SU-DHL-6 (cell line): Measurements from ENCODE around the gene GPR55.

Source experiments
- H2AFZ ChIP-seq: fragments of 200-600 bp; sonication (generic); 2 replicates; pipeline ENCODE4 v1.6.1; 2014; ENCODE audit warnings: low read depth, mild to moderate bottlenecking, moderate library complexity, mixed read lengths, antibody characterized with exemption, low read length; ENCODE audit not compliant: severe bottlenecking
- H3F3A ChIP-seq: fragments of 200-600 bp; shearing (Covaris generic); 2 replicates; pipeline ENCODE4 v1.6.0; 2016; ENCODE audit warnings: antibody characterized with exemption, mild to moderate bottlenecking; ENCODE audit not compliant: insufficient read depth
- H3K27ac ChIP-seq: fragments of 200-600 bp; sonication (generic); 2 replicates; pipeline ENCODE4 v1.5.1; 2016; ENCODE audit warnings: low read depth, mild to moderate bottlenecking, low read length, moderate library complexity, mixed read lengths
- H3K27me3 ChIP-seq: fragments of 200-600 bp; sonication (generic), shearing (Covaris generic); 2 replicates; pipeline ENCODE4 v1.6.0; 2014; ENCODE audit warnings: mild to moderate bottlenecking, low read length
- H3K36me3 ChIP-seq: fragments of 200-600 bp; sonication (generic); 2 replicates; pipeline ENCODE4 v1.6.1; 2014; ENCODE audit warnings: mild to moderate bottlenecking, low read length, mixed read lengths
- H3K4me2 ChIP-seq: fragments of 300-600, 200-600 bp; shearing (Covaris generic), sonication (generic); 2 replicates; pipeline ENCODE4 v1.6.0; 2014; ENCODE audit warnings: low read length, low read depth, mild to moderate bottlenecking; ENCODE audit not compliant: poor library complexity, severe bottlenecking
- H3K4me3 ChIP-seq: fragments of 200-600 bp; sonication (generic); 2 replicates; pipeline ENCODE4 v1.5.1; 2014; ENCODE audit warnings: antibody characterized with exemption, low read length, mild to moderate bottlenecking, mixed read lengths; ENCODE audit not compliant: insufficient read depth, poor library complexity, severe bottlenecking
- H3K79me2 ChIP-seq: fragments of 200-600 bp; sonication (generic); 2 replicates; pipeline ENCODE4 v1.6.1; 2014; ENCODE audit warnings: mild to moderate bottlenecking, low read length, moderate library complexity; ENCODE audit not compliant: insufficient read depth
- H3K9ac ChIP-seq: fragments of 200-600 bp; sonication (generic); 2 replicates; pipeline ENCODE4 v1.7.0; 2014; ENCODE audit warnings: mild to moderate bottlenecking, low read length
- H3K9me2 ChIP-seq: fragments of 200-600 bp; sonication (generic); replicated peaks from 2 replicates; pipeline ENCODE4 v1.6.1; 2014; ENCODE audit warnings: low read length; ENCODE audit not compliant: insufficient read depth
- H3K9me3 ChIP-seq: fragments of 200-600 bp; sonication (generic); 2 replicates; pipeline ENCODE4 v1.6.1; 2014; ENCODE audit warnings: low read length, mixed read lengths; ENCODE audit not compliant: insufficient read depth
- H4K20me1 ChIP-seq: fragments of 200-600 bp; sonication (generic); 2 replicates; pipeline ENCODE4 v1.6.1; 2014; ENCODE audit warnings: low read depth, mild to moderate bottlenecking, antibody characterized with exemption, low read length, moderate library complexity, mixed read lengths
- CTCF ChIP-seq: fragments of 200-600 bp; sonication (generic); IDR thresholded peaks from one replicate; pipeline ENCODE4 v1.5.1; 2017; ENCODE audit warnings: antibody characterized with exemption, mild to moderate bottlenecking, low read length, moderate library complexity; ENCODE audit not compliant: insufficient read depth, poor library complexity, severe bottlenecking
- EZH2phosphoT487 ChIP-seq: fragments of 200-600 bp; sonication (generic), shearing (Covaris generic); conservative IDR thresholded peaks from 2 replicates; pipeline ENCODE4 v1.6.1; 2018; ENCODE audit warnings: mild to moderate bottlenecking, antibody characterized with exemption, low read length, moderate library complexity, mixed read lengths

Gene GPR55

DNA sequence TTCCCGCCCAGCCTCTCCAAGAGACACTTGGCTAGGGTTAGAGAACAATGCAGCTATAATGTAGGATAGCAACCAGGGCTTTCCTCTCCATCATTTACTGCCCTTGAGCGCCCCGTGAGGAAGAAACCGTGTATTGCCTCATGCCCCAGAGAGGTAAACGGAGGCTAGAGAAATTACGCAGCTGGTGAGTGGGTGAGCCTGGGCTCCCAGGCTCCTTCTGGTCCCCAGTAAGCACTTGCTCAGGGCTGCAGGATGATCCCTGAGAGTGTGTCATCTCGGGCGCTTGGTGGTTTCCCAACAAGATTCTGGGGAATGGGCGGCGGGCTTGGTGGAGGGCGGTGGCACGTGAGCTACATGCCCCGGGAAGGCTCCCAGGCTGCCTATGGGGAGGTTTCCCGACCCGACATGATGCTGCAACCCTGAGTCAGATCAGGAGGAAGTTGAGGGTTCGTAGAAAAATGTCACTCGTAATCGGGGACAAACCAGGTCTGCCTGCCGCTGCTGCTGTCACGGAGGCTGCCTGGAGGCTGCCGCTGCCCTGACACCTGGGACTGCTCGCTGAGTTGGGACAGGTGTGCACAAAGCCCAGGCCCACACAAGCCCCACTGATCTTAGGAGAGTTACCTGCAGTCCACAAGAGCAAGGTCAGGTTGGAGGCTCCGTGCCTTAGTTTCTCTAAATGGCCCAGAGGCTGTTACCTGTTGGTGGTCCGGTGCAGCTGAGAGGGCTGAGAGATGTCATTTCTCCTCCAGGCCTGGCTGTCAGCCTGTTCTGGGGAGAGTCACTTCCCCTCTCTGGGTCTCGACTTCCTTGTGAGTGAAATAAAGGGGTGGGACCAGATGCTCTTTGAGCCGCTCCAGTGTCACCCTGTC, at the start of gene GPR55:
Gene GPR55, minus strand, starts transcription at position 773 of the 872 bp plus-strand sequence. CDS start 14,280 bp downstream, outside the sequence.
- Histone ChIP-seq H3K27me3 (no peaks in the 10 kb centered on the region), H3K9ac (no peak within 1 kb of the TSS), H3F3A (no peaks in the 10 kb centered on the region), H3K4me2 (no peak within 1 kb of the TSS), H3K9me3 (no peaks in the 10 kb centered on the region), H4K20me1 (no peaks in the 10 kb centered on the region), H2AFZ (no peak within 1 kb of the TSS), H3K9me2 (no peaks in the 10 kb centered on the region), H3K27ac (no peak within 1 kb of the TSS), H3K4me3 (no peak within 1 kb of the TSS), H3K79me2 (no peaks in the 10 kb centered on the region), H3K36me3 (no peaks in the 10 kb centered on the region)
- TF ChIP-seq CTCF (peak; percentile 41), EZH2phosphoT487 (no peak)

DNA sequence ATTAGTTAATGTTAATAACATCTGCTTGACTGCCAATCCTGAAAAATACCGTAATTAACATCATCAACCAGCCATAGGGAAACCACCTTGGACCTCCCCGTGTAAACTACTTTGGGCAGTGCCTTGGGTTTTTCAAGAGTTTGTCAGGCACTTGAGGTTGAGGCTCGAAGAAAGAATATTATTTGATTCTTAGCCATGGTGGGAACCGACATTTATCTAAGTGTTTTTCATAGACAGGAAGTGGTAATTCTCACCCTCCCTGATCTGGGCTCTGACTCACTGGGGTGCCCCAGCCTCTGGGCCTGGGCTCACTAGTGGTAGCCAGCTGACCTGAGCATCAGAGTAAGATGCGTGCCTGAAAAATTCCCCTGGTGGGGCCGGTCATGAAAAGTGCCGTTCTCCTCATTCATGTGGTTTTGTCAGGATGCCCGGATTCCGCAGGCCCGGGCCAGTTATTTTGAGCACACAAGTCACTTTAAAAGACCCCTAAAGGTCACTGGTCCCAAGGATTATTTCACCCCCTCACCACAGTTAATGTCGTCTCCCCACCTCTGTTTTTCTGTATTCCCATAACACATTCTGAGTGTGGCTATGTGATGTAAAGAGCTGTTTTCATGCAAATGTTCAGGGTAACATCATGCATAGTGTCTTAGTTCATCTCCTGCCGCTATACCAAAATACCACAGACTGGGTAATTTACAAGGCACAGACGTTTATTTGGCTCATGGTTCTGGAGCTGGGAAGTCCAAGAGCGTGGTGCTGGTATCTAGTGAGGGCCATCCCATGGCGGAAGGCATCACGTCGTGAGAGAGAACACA, 49.3 kb upstream of the GPR55 start:
- H3K4me3 ChIP-seq: no peak overlapping the region
- no peaks in the 10 kb centered on the region for H3K27me3 ChIP-seq
- no peak for TF ChIP-seq CTCF
- TF ChIP-seq EZH2phosphoT487: no peak
- H3K36me3 ChIP-seq: no peaks in the 10 kb centered on the region
- no peaks in the 10 kb centered on the region for H3K9me3 ChIP-seq
- no peaks in the 10 kb centered on the region for H4K20me1 ChIP-seq
- no peaks in the 10 kb centered on the region for H3K79me2 ChIP-seq
- H3K9me2 ChIP-seq: no peaks in the 10 kb centered on the region
- H2AFZ ChIP-seq: no peak overlapping the region
- no peak overlapping the region for H3K9ac ChIP-seq
- H3F3A ChIP-seq: no peaks in the 10 kb centered on the region
- no peak overlapping the region for H3K4me2 ChIP-seq
- H3K27ac ChIP-seq: no peak overlapping the region

DNA sequence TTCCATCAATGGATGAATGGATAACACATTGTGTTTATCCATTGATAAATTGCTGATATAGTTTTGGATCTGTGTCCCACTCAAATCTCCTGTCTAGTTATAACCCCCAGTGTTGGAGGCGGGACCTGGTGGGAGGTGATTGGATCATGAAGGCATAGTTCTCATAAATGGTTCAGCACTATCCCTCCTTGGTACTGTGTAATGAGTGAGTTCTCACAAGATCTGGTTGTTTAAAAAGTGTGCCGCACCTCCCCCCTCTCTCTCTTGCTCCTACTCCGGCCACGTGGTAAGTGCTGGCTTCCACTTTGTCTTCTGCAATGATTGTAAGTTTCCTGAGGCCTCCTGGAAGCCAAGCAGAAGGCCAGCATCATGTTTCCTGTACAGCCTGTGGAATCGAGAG, 47.0 kb upstream of the GPR55 start:
- no peak overlapping the region for H3K4me3 ChIP-seq
- H3K9ac ChIP-seq: no peak overlapping the region
- no peak overlapping the region for H3K27ac ChIP-seq
- H3F3A ChIP-seq: no peaks in the 10 kb centered on the region
- H3K36me3 ChIP-seq: no peaks in the 10 kb centered on the region
- no peak overlapping the region for H3K4me2 ChIP-seq
- H3K79me2 ChIP-seq: no peaks in the 10 kb centered on the region
- no peaks in the 10 kb centered on the region for H3K27me3 ChIP-seq
- H2AFZ ChIP-seq: no peak overlapping the region
- H4K20me1 ChIP-seq: no peaks in the 10 kb centered on the region
- no peaks in the 10 kb centered on the region for H3K9me2 ChIP-seq
- H3K9me3 ChIP-seq: no peaks in the 10 kb centered on the region
- TF ChIP-seq EZH2phosphoT487: no peak
- no peak for TF ChIP-seq CTCF
